GM12892 (cell line): Measurements from ENCODE around the gene ASIP.

Experiments
- POLR2A ChIP-seq: IDR thresholded peaks from 2 replicates; pipeline ENCODE4 v1.6.1; 2011; ENCODE audit warnings: low read depth, low read length, control low read depth
- TAF1 ChIP-seq: IDR thresholded peaks from 2 replicates; pipeline ENCODE4 v1.6.1; 2011; ENCODE audit warnings: low read depth, mild to moderate bottlenecking, control low read depth, low read length, borderline replicate concordance

- no peak for TF ChIP-seq POLR2A
- TF ChIP-seq TAF1, result no peak
Observed at GRCh38 chr20:34260208-34260942, 19.2 kb downstream of the ASIP start.
